ENCODE data around the gene AIM2.

GRCh38 chr1:159054427-159054826 lies 22.1 kb downstream of the AIM2 start:
- TF ChIP-seq CTCF (IDR thresholded peaks at IDR 0.05) (no peak), POLR2A (IDR thresholded peaks at IDR 0.05) (no peak)
